ENCODE results near the gene LAMB4.
A peak's percentile ranks its signal among the peaks of the same experiment; 100 is the strongest.

The LAMB4 gene

DNA sequence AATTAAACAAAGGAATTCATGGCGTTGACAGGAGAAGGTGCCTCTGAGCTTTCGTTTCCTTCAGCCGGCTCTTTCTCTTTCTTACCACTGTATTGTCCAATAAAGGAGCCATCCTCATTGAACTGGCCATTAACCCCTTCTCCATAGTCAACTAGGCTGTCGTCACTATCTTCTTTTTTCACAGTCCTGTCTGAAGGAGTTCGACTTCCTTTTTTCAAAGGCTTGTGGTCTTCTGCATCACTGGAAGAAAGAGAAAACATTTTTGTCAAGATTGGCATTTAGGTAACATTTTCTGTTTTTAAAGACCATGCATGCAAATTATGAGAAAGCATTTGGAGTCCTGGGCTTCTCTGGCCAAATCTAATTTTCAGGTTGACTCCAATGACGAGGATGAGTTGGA is 19.7 kb upstream of the LAMB4 start:
- H3K4me3 ChIP-seq (ENCODE audit: low read depth, low read length) = no peak overlapping the region
- no peak for DNase-seq (ENCODE audit: low read depth)
- TF ChIP-seq, protein P1, sequence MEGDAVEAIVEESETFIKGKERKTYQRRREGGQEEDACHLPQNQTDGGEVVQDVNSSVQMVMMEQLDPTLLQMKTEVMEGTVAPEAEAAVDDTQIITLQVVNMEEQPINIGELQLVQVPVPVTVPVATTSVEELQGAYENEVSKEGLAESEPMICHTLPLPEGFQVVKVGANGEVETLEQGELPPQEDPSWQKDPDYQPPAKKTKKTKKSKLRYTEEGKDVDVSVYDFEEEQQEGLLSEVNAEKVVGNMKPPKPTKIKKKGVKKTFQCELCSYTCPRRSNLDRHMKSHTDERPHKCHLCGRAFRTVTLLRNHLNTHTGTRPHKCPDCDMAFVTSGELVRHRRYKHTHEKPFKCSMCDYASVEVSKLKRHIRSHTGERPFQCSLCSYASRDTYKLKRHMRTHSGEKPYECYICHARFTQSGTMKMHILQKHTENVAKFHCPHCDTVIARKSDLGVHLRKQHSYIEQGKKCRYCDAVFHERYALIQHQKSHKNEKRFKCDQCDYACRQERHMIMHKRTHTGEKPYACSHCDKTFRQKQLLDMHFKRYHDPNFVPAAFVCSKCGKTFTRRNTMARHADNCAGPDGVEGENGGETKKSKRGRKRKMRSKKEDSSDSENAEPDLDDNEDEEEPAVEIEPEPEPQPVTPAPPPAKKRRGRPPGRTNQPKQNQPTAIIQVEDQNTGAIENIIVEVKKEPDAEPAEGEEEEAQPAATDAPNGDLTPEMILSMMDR (conservative IDR thresholded peaks at IDR 0.05; ENCODE audit: low read depth, low read length) = no peak

- TF ChIP-seq, protein P1 (conservative IDR thresholded peaks at IDR 0.05; ENCODE audit: low read depth, low read length) = no peak
- H3K4me3 ChIP-seq (ENCODE audit: low read depth, low read length) = no peak overlapping the region
- DNase-seq (ENCODE audit: low read depth) = no peak
Measured at GRCh38 chr7:108149119-108149518, 19.0 kb upstream of the LAMB4 start.

DNA sequence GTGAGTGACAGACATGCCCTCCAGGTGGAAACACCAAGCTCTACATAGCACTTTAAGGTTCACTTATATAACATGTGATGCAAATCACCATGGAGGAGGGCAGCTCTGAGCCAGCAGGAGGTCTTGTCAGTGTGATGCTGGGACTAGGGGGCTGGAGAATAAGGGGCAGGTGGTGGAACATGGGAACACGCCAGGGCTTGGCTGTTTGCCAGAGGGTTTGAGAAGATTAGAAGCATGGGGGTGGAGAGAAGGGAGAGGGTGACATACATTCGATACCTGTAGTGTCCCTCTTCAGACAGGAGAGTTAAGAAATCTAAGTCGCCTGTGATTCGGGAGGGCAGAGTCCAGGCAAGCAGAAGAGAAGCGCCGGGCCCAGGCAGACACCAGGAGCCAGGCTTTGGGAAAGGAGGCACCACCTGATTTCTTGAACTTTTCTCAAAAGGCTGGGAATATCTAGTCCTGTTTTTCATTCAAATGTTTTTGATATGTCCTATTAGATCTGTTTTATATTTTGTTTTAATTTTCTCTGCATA is 16.9 kb upstream of the LAMB4 start:
- no peak for DNase-seq (ENCODE audit: low read depth)
- no peak overlapping the region for H3K4me3 ChIP-seq (ENCODE audit: low read depth, low read length)
- TF ChIP-seq, protein P1 (conservative IDR thresholded peaks at IDR 0.05; ENCODE audit: low read depth, low read length) = no peak

GRCh38 chr7:108146070-108146842 is 16.1 kb upstream of the LAMB4 start:
- peak; percentile 95 for DNase-seq (ENCODE audit: low read depth)
- TF ChIP-seq, protein P1 (conservative IDR thresholded peaks at IDR 0.05; ENCODE audit: low read depth, low read length) = peak; percentile 98
- H3K4me3 ChIP-seq (ENCODE audit: low read depth, low read length) = peak overlapping the region; percentile 53

DNA sequence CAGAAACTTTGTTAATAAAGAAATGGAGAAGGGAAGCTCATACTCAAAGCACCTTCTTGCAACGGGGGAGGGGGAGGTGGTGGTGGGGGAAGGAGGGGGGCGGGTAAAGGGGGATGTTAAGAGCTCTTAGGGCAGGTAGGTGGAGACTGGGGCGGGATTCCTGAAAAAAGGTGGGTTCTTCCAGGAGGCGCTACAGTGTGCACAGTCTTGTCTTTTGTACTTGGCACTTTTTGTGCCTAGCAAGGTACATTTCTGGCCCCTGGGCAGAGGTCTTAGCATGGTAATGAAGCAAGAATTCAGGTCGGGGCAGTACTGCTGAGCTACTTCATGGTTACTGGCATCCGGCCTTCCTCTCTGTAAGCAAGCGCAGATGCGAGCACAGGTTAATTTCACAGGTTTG is 15.2 kb upstream of the LAMB4 start:
- DNase-seq (ENCODE audit: low read depth) = no peak
- TF ChIP-seq, protein P1 (conservative IDR thresholded peaks at IDR 0.05; ENCODE audit: low read depth, low read length) = no peak
- H3K4me3 ChIP-seq (ENCODE audit: low read depth, low read length) = no peak overlapping the region

DNA sequence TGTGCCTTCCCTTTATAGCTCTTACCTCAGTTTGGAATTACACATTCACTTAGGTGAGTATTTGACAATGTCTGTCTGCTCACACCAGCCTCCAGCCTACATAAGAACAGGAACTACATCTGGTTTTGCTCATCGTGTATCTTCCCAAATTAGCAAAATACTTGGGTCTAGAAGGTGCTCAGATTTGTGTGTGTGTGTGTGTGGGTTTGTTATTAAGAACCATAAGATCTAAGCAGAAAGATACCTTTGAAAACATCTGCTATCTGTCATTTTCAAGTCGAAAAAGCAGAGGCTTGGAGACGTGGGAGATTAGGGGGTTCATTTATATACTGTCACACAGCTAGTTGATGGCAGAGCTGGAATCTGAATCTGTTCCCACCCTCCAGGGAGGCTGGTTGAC is 14.8 kb upstream of the LAMB4 start:
- H3K4me3 ChIP-seq (ENCODE audit: low read depth, low read length) = no peak overlapping the region
- TF ChIP-seq, protein P1 (conservative IDR thresholded peaks at IDR 0.05; ENCODE audit: low read depth, low read length) = no peak
- no peak for DNase-seq (ENCODE audit: low read depth)

Measured in choroid plexus epithelial cell (primary cell).